Natural killer cell (primary cell): ENCODE measurements around the gene SETDB1. TPM values are rescaled to one million over a fixed set of nuclear protein-coding genes. Genes with fewer than 3 reads are reported as not detected.

Source experiments
- ATAC-seq, 3 donors: fragments of 150-1000 bp in 2 of 3; fragments of 200-7000 bp in 1 of 3; cut with Tn5 transposase; 1 replicate in 1 of 3; 2 replicates in 2 of 3; pipeline ENCODE4 v1.10.0; 2021; ENCODE audit warnings: mild to moderate bottlenecking in 2 of 3, moderate library complexity in 2 of 3
- DNase-seq, 2 donors: peaks; one replicate each; pipeline versions ENCODE4 v3.0.0 to v3.0.0-alpha.2; 2013 to 2021; ENCODE audit warnings: mixed read lengths in 1 of 2
- H3K27ac ChIP-seq: one replicate; pipeline ENCODE4 v1.5.1; 2013; ENCODE audit warnings: mild to moderate bottlenecking, low read length
- H3K27me3 ChIP-seq: one replicate; pipeline ENCODE4 v1.6.1; 2013; ENCODE audit warnings: low read length; ENCODE audit not compliant: control insufficient read depth, insufficient read depth
- H3K36me3 ChIP-seq: one replicate; pipeline ENCODE4 v1.6.1; 2013; ENCODE audit warnings: low read length; ENCODE audit not compliant: control insufficient read depth, insufficient read depth
- H3K4me1 ChIP-seq: one replicate; pipeline ENCODE4 v1.6.1; 2013; ENCODE audit warnings: low read length; ENCODE audit not compliant: control insufficient read depth, insufficient read depth
- H3K4me3 ChIP-seq: one replicate; pipeline ENCODE4 v1.5.1; 2013; ENCODE audit warnings: low read length
- H3K9me3 ChIP-seq: one replicate; pipeline ENCODE4 v1.6.1; 2013; ENCODE audit warnings: low read length; ENCODE audit not compliant: control insufficient read depth, insufficient read depth
- H3K27ac Mint-ChIP-seq, 2 donors: one replicate each; pipeline ENCODE4 v1.8.0; 2022; ENCODE audit warnings: mild to moderate bottlenecking in 2 of 2, mixed read lengths in 2 of 2, moderate library complexity in 1 of 2
- H3K27me3 Mint-ChIP-seq, 2 donors: one replicate each; pipeline ENCODE4 v1.8.0; 2022; ENCODE audit warnings: low read depth in 2 of 2, mixed read lengths in 2 of 2
- H3K36me3 Mint-ChIP-seq: one replicate; pipeline ENCODE4 v1.8.0; 2022; ENCODE audit warnings: mixed read lengths
- H3K4me1 Mint-ChIP-seq, 2 donors: one replicate each; pipeline ENCODE4 v1.8.0; 2022; ENCODE audit warnings: mixed read lengths in 2 of 2
- H3K4me3 Mint-ChIP-seq: one replicate; pipeline ENCODE4 v1.8.0; 2022; ENCODE audit warnings: mild to moderate bottlenecking, moderate library complexity, mixed read lengths
- H3K9me3 Mint-ChIP-seq, 2 donors: one replicate each; pipeline ENCODE4 v1.8.0; 2022; ENCODE audit warnings: mixed read lengths in 2 of 2
- WGBS: methylation state at CpG from one replicate; pipeline ENCODE4 v1.1.7; 2013; ENCODE audit warnings: missing lambda C conversion rate; ENCODE audit not compliant: insufficient coverage; 5-methylcytosine and 5-hydroxymethylcytosine counted together
- intact Hi-C: fragments of 100-400 bp; cut with micrococcal nuclease; formaldehyde crosslinking; loops from one replicate; pipeline ENCODE4 v1.14.2; 2022
- total RNA-seq, 4 donors: library from RNA; stranded (reverse); fragments of 120-200 nt in 1 of 4; gene quantifications; one replicate each; pipeline versions ENCODE4 v1.2.3 to v1.2.4, GENCODE V29; 2013 to 2022
- TF ChIP-seq, protein P1 (sequence below): fragments of 200-600 bp; IDR thresholded peaks from one replicate; pipeline ENCODE4 v1.8.0; 2022; ENCODE audit warnings: antibody characterized with exemption

Gene SETDB1
- total RNA-seq, 3 donors from 2014 or later (not counting 1 experiment from before 2014, with no cell fraction given), result 64.6 to 74.3 (median 70.5) TPM

GRCh38 chr1:150965605-150966004 lies 39.4 kb downstream of the SETDB1 start:
- Mint-ChIP-seq H3K4me3 (no peak overlapping the region), H3K36me3 (peaks cover 17% of the 10 kb centered on the region), H3K27me3 (no peaks in the 10 kb centered on the region), H3K4me1 (peaks cover 6 to 17% of the 10 kb centered on the region in 2 donors), H3K27ac (no peak overlapping the region), H3K9me3 (no peaks in the 10 kb centered on the region)
- TF ChIP-seq, protein P1, sequence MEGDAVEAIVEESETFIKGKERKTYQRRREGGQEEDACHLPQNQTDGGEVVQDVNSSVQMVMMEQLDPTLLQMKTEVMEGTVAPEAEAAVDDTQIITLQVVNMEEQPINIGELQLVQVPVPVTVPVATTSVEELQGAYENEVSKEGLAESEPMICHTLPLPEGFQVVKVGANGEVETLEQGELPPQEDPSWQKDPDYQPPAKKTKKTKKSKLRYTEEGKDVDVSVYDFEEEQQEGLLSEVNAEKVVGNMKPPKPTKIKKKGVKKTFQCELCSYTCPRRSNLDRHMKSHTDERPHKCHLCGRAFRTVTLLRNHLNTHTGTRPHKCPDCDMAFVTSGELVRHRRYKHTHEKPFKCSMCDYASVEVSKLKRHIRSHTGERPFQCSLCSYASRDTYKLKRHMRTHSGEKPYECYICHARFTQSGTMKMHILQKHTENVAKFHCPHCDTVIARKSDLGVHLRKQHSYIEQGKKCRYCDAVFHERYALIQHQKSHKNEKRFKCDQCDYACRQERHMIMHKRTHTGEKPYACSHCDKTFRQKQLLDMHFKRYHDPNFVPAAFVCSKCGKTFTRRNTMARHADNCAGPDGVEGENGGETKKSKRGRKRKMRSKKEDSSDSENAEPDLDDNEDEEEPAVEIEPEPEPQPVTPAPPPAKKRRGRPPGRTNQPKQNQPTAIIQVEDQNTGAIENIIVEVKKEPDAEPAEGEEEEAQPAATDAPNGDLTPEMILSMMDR, result no peak
- intact Hi-C loops, result no loop called here
- no peak overlapping the region for H3K4me3 ChIP-seq
- DNase-seq, result no peak
- H3K27ac ChIP-seq, result no peak overlapping the region
- ATAC-seq, result no peak
- no CpG with 5 or more reads among the region's 4 CpGs for WGBS
- no peaks in the 10 kb centered on the region for H3K4me1 ChIP-seq
- H3K9me3 ChIP-seq, result no peaks in the 10 kb centered on the region
- no peaks in the 10 kb centered on the region for H3K27me3 ChIP-seq
- H3K36me3 ChIP-seq, result peaks cover 79% of the 10 kb centered on the region

DNA sequence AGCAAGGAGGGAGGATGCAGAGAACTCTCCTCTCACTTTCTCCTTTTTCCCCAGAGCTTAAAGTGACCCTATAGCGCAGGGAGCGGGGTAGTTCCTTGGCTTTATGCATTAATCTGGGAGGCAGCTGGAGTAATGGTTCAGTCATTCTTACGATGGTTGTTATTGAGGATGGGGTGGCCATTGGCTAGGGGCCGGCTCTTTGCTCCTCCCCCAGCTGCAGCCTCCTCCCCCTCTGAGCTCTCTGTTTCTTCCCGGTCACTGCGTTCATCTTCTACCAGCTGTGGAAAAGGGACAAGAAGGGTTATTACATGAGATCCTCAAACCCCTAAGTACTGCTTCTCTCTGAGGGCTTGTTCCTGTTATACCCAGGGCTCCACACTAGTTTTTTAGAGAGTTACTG lies 39.8 kb downstream of the SETDB1 start:
- Mint-ChIP-seq H3K4me3 (no peak overlapping the region), H3K36me3 (peaks cover 17% of the 10 kb centered on the region), H3K4me1 (peaks cover 10 to 21% of the 10 kb centered on the region in 2 donors), H3K27ac (peak overlapping the region in 1 of 2 donors; percentile 9), H3K27me3 (no peaks in the 10 kb centered on the region), H3K9me3 (no peaks in the 10 kb centered on the region)
- TF ChIP-seq, protein P1, result no peak
- Histone ChIP-seq H3K4me1 (peaks cover 2% of the 10 kb centered on the region), H3K27me3 (no peaks in the 10 kb centered on the region), H3K4me3 (no peak overlapping the region), H3K36me3 (peaks cover 75% of the 10 kb centered on the region), H3K27ac (no peak overlapping the region), H3K9me3 (no peaks in the 10 kb centered on the region)
- ATAC-seq (no peak), DNase-seq (no peak)
- 94% methylated on average over 3 of the region's 6 CpGs for WGBS
- intact Hi-C loops, result no loop called here

DNA sequence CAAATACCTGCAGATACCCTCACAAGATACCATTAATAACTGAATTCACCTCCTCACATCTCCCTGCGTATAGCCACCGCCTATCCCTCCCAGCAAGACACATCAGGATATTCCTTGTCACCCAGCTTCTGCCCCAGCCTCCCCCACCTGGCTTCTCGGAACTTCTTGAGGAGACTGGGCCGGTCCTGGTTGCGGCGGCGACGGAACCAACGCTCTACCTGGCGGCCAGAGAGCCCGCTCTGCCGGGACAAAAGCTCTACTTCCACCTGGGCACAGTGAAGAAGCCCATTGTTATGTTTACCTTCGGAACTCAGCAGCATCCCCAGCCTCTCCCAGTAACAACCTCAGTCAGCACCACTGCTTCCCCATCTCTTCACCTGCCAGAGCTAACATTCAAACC lies 41.8 kb downstream of the SETDB1 start:
- peaks cover 21% of the 10 kb centered on the region for H3K4me1 ChIP-seq
- ATAC-seq (no peak), DNase-seq (no peak)
- intact Hi-C loops, result no loop called here
- H3K36me3 Mint-ChIP-seq, result peaks cover 17% of the 10 kb centered on the region
- H3K36me3 ChIP-seq, result peaks cover 58% of the 10 kb centered on the region
- WGBS, result 97% methylated on average over 13 of the region's 13 CpGs
- no peaks in the 10 kb centered on the region for H3K9me3 ChIP-seq
- H3K27ac ChIP-seq, result no peak overlapping the region
- TF ChIP-seq, protein P1, result no peak
- H3K4me3 Mint-ChIP-seq, result no peak overlapping the region
- H3K27me3 Mint-ChIP-seq, result no peaks in the 10 kb centered on the region
- H3K9me3 Mint-ChIP-seq, result no peaks in the 10 kb centered on the region
- peak overlapping the region in 1 of 2 donors; percentile 68 for H3K27ac Mint-ChIP-seq
- H3K4me1 Mint-ChIP-seq, result peaks cover 29 to 41% of the 10 kb centered on the region in 2 donors
- H3K4me3 ChIP-seq, result no peak overlapping the region
- no peaks in the 10 kb centered on the region for H3K27me3 ChIP-seq

GRCh38 chr1:150968491-150968890 lies 42.3 kb downstream of the SETDB1 start:
- Histone ChIP-seq H3K27me3 (no peaks in the 10 kb centered on the region), H3K27ac (no peak overlapping the region), H3K4me3 (no peak overlapping the region), H3K4me1 (peaks cover 26% of the 10 kb centered on the region), H3K36me3 (peaks cover 53% of the 10 kb centered on the region), H3K9me3 (no peaks in the 10 kb centered on the region)
- H3K4me3 Mint-ChIP-seq, result no peak overlapping the region
- no peaks in the 10 kb centered on the region for H3K9me3 Mint-ChIP-seq
- intact Hi-C loops, result no loop called here
- H3K27ac Mint-ChIP-seq, result peak overlapping the region in 1 of 2 donors; percentile 68
- H3K36me3 Mint-ChIP-seq, result peaks cover 17% of the 10 kb centered on the region
- TF ChIP-seq, protein P1, result no peak
- 95% methylated on average over 4 of the region's 4 CpGs for WGBS
- no peaks in the 10 kb centered on the region for H3K27me3 Mint-ChIP-seq
- ATAC-seq (no peak), DNase-seq (no peak)
- H3K4me1 Mint-ChIP-seq, result peaks cover 35 to 46% of the 10 kb centered on the region in 2 donors
